ENCODE results near the gene ARHGEF6.

The ARHGEF6 gene

DNA sequence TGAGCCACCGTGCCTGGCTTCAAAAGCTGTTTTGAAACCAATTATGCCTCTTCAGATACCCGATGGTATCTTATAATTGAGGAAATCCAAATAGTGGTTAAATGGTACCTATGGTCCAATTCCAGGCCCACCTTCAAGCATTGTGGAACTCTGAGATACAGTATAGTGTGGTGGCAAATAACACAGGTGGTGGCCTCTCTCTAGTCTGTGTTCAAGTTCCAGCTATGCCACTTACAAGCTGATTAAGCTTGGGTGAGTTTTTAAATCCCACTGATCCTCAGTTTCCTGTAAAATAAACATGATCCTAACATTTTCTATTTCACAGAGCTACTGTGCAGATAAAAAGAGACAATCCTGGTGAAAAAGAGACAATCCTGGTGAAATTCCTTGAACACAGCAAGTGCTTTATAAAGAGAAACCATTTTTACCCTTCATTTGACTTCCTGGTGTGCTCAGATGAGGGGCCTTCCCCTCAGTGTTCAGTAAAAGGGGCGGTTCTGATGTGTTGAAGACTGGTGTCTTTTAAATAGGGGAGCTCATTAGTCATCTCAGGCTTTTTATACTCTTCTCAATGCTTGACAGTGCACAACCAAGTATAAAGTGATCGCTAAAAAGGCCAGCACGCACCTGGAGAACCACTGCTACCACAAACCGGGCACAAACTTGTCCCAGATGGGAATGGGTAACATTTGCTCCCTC is 163.6 kb downstream of the ARHGEF6 start:
- TF ChIP-seq, protein P1, sequence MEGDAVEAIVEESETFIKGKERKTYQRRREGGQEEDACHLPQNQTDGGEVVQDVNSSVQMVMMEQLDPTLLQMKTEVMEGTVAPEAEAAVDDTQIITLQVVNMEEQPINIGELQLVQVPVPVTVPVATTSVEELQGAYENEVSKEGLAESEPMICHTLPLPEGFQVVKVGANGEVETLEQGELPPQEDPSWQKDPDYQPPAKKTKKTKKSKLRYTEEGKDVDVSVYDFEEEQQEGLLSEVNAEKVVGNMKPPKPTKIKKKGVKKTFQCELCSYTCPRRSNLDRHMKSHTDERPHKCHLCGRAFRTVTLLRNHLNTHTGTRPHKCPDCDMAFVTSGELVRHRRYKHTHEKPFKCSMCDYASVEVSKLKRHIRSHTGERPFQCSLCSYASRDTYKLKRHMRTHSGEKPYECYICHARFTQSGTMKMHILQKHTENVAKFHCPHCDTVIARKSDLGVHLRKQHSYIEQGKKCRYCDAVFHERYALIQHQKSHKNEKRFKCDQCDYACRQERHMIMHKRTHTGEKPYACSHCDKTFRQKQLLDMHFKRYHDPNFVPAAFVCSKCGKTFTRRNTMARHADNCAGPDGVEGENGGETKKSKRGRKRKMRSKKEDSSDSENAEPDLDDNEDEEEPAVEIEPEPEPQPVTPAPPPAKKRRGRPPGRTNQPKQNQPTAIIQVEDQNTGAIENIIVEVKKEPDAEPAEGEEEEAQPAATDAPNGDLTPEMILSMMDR (conservative IDR thresholded peaks at IDR 0.05) = no peak
- TF ChIP-seq ZFX (IDR thresholded peaks at IDR 0.05) = no peak
- H3K27ac ChIP-seq = no peak overlapping the region

Data from C4-2B (cell line).